Adrenal gland (tissue), 5 donors: ENCODE measurements around the gene TMEM145.

Experiments
- CTCF ChIP-seq, 6 experiments: fragments of 450-650 bp in 4 of 6; fragments of 200-600 bp in 2 of 6; sonication (generic) in 1 of 6; IDR thresholded peaks; 1 replicate in 5 of 6; 2 replicates in 1 of 6; pipeline versions ENCODE4 v1.5.1 to v1.8.0; 2016 to 2021; ENCODE audit warnings: antibody characterized with exemption in 6 of 6, mild to moderate bottlenecking in 2 of 6, moderate library complexity in 1 of 6
- POLR2A ChIP-seq, 2 donors: fragments of 450-650 bp; IDR thresholded peaks; one replicate each; pipeline ENCODE4 v1.6.1; 2017; ENCODE audit warnings: antibody characterized with exemption in 2 of 2, mild to moderate bottlenecking in 2 of 2, moderate library complexity in 1 of 2
- donor health status: DM: no; HTN: no; CAD: no.

DNA sequence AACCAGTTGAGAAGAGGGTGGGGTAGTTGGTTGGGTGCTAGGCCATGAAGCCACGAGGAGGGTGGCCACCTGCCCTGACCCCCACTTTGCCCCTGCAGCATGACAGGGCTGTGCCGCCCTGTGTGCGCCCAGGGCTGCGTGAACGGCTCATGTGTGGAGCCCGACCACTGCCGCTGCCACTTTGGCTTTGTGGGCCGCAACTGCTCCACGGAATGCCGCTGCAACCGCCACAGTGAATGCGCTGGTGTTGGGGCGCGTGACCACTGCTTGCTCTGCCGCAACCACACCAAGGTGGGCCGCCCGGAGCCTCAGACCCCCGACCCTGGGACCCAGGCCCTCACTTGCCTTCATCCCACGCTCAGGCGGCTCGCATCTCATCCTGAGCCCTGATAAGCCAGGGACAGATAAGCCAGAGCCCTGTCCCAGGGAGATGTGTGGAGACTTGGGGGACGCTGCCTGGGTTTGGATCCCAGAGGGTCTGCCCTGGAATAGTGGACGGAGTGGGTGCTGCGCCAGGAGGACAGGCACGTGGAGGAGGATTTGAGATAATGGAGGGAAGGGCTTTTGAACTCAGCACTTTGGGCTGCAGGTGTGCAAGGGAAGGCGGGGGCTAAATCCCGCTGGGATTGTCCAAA lies 56.4 kb downstream of the TMEM145 start:
- no peak for TF ChIP-seq POLR2A (IDR thresholded peaks at IDR 0.05)
- no peak for TF ChIP-seq CTCF (IDR thresholded peaks at IDR 0.05)
